MM.1S (cell line): Measurements from ENCODE around the gene ARHGEF7.

Source experiments
- CTCF ChIP-seq: fragments of 300-600 bp; sonication (generic); IDR thresholded peaks from 2 replicates; pipeline ENCODE4 v1.5.1; 2016; ENCODE audit warnings: antibody characterized with exemption, low read length, mixed read lengths
- EZH2 ChIP-seq: fragments of 300-600 bp; sonication (generic); optimal IDR thresholded peaks from 2 replicates; pipeline ENCODE3; 2017; ENCODE audit warnings: low read depth, mild to moderate bottlenecking, antibody characterized with exemption, low read length, mixed read lengths

DNA sequence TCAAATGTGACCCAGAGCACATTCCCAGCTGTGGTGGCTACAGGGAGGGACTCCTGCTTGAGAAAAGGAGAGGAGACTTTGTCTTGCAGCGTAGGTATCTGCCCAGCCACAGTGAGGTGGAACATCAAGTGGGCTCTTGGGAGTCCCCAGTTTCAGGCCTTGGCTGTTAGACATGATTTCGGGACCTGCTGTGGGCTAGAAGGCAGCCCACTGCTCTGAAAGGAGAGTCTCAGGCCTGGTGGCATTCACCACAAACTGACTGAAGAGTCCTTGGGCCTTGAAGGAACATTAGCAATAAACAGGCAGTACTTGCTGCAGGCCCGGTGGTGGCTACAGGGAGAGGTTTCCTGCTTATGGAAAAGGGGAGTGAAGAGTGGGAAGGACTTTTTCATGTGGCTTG lies 143.5 kb downstream of the ARHGEF7 start:
- no peak for TF ChIP-seq EZH2
- no peak for TF ChIP-seq CTCF
